Measurements from ENCODE around the gene TIPARP.
A peak's percentile ranks its signal among the peaks of the same experiment; 100 is the strongest.
"Not testable (repeated sequence)": the region's sequence is repeated elsewhere in the genome, so short reads cannot be mapped to it uniquely, and the experiment has no call there.

TIPARP gene

GRCh38 chr3:156720826-156721225, 46.4 kb downstream of the TIPARP start:
- DNase-seq: no peak

- no peak for DNase-seq
Measured at GRCh38 chr3:156721687-156722618, 47.6 kb downstream of the TIPARP start.

GRCh38 chr3:156723182-156723619, 48.8 kb downstream of the TIPARP start:
- peak; percentile 21 for DNase-seq

- no peak for DNase-seq
Measured at GRCh38 chr3:156725682-156726081, 51.3 kb downstream of the TIPARP start.

GRCh38 chr3:156726456-156726855, 52.1 kb downstream of the TIPARP start:
- no peak for DNase-seq

- no peak for DNase-seq
Measured at GRCh38 chr3:156727519-156728205, 53.3 kb downstream of the TIPARP start.

GRCh38 chr3:156728267-156728985, 54.0 kb downstream of the TIPARP start:
- no peak for DNase-seq

- DNase-seq: no peak
Measured at GRCh38 chr3:156729460-156730179, 55.2 kb downstream of the TIPARP start.

GRCh38 chr3:156731813-156732212, 57.4 kb downstream of the TIPARP start:
- no peak for DNase-seq

GRCh38 chr3:156732261-156732660, 57.9 kb downstream of the TIPARP start:
- no peak for DNase-seq

- no peak for DNase-seq
Measured at GRCh38 chr3:156732715-156733421, 58.5 kb downstream of the TIPARP start.

GRCh38 chr3:156734661-156735060, 60.3 kb downstream of the TIPARP start:
- DNase-seq: not testable (repeated sequence)

- DNase-seq: no peak
Measured at GRCh38 chr3:156735471-156735870, 61.1 kb downstream of the TIPARP start.

- not testable (repeated sequence) for DNase-seq
Measured at GRCh38 chr3:156737049-156737448, 62.7 kb downstream of the TIPARP start.

GRCh38 chr3:156738251-156738650, 63.9 kb downstream of the TIPARP start:
- DNase-seq: no peak

- no peak for DNase-seq
Measured at GRCh38 chr3:156739976-156740375, 65.6 kb downstream of the TIPARP start.

- DNase-seq: not testable (repeated sequence)
Measured at GRCh38 chr3:156740581-156740980, 66.2 kb downstream of the TIPARP start.

GRCh38 chr3:156741935-156742334, 67.5 kb downstream of the TIPARP start:
- DNase-seq: no peak

GRCh38 chr3:156742401-156742800, 68.0 kb downstream of the TIPARP start:
- no peak for DNase-seq

GRCh38 chr3:156743859-156744258, 69.5 kb downstream of the TIPARP start:
- no peak for DNase-seq

- DNase-seq: no peak
Measured at GRCh38 chr3:156744631-156745030, 70.2 kb downstream of the TIPARP start.

- DNase-seq: no peak
Measured at GRCh38 chr3:156745766-156746165, 71.4 kb downstream of the TIPARP start.

Data from stimulated activated CD4-positive, alpha-beta T cell treated with anti-CD3 and anti-CD28 coated beads, Interleukin-1b, Interleukin-23, amount 100 ng/mL, for 48 hours (primary cell).